DOHH2 (cell line): ENCODE measurements around the gene KRT82.

ENCODE experiments used
- H3F3A ChIP-seq: fragments of 200-600 bp; sonication (generic), shearing (Covaris generic); 2 replicates; pipeline ENCODE4 v1.6.0; 2016; ENCODE audit warnings: antibody characterized with exemption, mild to moderate bottlenecking; ENCODE audit not compliant: control insufficient read depth, insufficient read depth
- H3K27ac ChIP-seq: fragments of 200-600 bp; sonication (generic); 2 replicates; pipeline ENCODE4 v1.5.1; 2014; ENCODE audit warnings: low read depth, mild to moderate bottlenecking, low read length, moderate library complexity
- H3K27me3 ChIP-seq: fragments of 200-600 bp; sonication (generic); 2 replicates; pipeline ENCODE4 v1.6.1; 2014; ENCODE audit warnings: mild to moderate bottlenecking, low read length, mixed read lengths; ENCODE audit not compliant: control insufficient read depth
- H3K36me3 ChIP-seq: fragments of 200-600 bp; sonication (generic); 2 replicates; pipeline ENCODE4 v1.6.1; 2014; ENCODE audit warnings: mild to moderate bottlenecking, low read length, moderate library complexity, mixed read lengths; ENCODE audit not compliant: control insufficient read depth
- H3K4me1 ChIP-seq: fragments of 200-600 bp; sonication (generic); 2 replicates; pipeline ENCODE4 v1.6.1; 2014; ENCODE audit warnings: mild to moderate bottlenecking, low read length, mixed read lengths; ENCODE audit not compliant: control insufficient read depth
- H3K4me2 ChIP-seq: fragments of 200-600 bp; sonication (generic); 2 replicates; pipeline ENCODE4 v1.6.0; 2014; ENCODE audit warnings: mild to moderate bottlenecking, low read length, moderate library complexity
- H3K4me3 ChIP-seq: fragments of 200-600 bp; sonication (generic); 2 replicates; pipeline ENCODE4 v1.5.1; 2014; ENCODE audit warnings: mild to moderate bottlenecking, low read length, mixed read lengths
- H3K79me2 ChIP-seq: fragments of 200-600 bp; sonication (generic); 2 replicates; pipeline ENCODE4 v1.6.1; 2014; ENCODE audit warnings: mild to moderate bottlenecking, low read length, mixed read lengths; ENCODE audit not compliant: control insufficient read depth
- H3K9me2 ChIP-seq: fragments of 200-600 bp; sonication (generic); replicated peaks from 2 replicates; pipeline ENCODE4 v1.6.1; 2014; ENCODE audit warnings: mild to moderate bottlenecking, low read length, mixed read lengths; ENCODE audit not compliant: control insufficient read depth
- H3K9me3 ChIP-seq: fragments of 200-600 bp; sonication (generic); 2 replicates; pipeline ENCODE4 v1.6.1; 2014; ENCODE audit warnings: antibody characterized with exemption, low read length, mixed read lengths; ENCODE audit not compliant: control insufficient read depth, insufficient read depth
- H4K20me1 ChIP-seq: fragments of 200-600 bp; sonication (generic); 2 replicates; pipeline ENCODE4 v1.6.0; 2014; ENCODE audit warnings: low read depth, mild to moderate bottlenecking, antibody characterized with exemption, low read length, moderate library complexity; ENCODE audit not compliant: control insufficient read depth, insufficient read depth
- EZH2phosphoT487 ChIP-seq: fragments of 200-600 bp; sonication (generic); IDR thresholded peaks from 2 replicates; pipeline ENCODE4 v1.6.1; 2017; ENCODE audit warnings: borderline replicate concordance, mild to moderate bottlenecking, antibody characterized with exemption, low read length, moderate library complexity, mixed read lengths
- TF ChIP-seq, protein P1 (sequence below): fragments of 200-600 bp; sonication (generic); IDR thresholded peaks from one replicate; pipeline ENCODE4 v1.5.1; 2014; ENCODE audit warnings: antibody characterized with exemption, mild to moderate bottlenecking, low read depth, low read length; ENCODE audit not compliant: poor library complexity, severe bottlenecking

KRT82 gene

DNA sequence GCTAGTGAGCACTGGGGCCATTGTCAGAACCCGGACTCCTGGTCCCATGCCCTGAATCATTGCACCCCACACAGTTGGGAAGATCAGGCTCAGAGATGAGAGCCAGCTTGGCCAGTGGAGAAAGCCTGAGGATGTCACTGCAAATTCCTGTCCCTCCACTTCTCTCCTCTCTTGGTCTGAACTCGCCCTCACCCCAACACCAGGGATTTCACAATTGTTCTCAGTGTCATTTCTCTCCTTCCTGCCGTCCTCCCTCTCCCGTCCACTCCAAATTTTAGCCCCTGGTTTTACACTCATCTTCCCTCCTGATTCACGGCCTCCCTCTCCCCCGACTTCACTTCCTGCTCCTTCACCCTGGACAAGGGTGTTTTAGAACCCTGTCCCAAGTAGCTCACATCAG is 16.9 kb upstream of the KRT82 start:
- Histone ChIP-seq H3K4me1 (no peaks in the 10 kb centered on the region), H3K9me2 (no peaks in the 10 kb centered on the region), H3K36me3 (no peaks in the 10 kb centered on the region), H3K79me2 (no peaks in the 10 kb centered on the region), H3K4me2 (no peak overlapping the region), H3K27ac (no peak overlapping the region), H3K27me3 (0 out of 2 replicates have a peak, but pooled peaks cover 6% of the 10 kb centered on the region), H4K20me1 (no peaks in the 10 kb centered on the region), H3K4me3 (no peak overlapping the region), H3F3A (no peaks in the 10 kb centered on the region), H3K9me3 (no peaks in the 10 kb centered on the region)
- TF ChIP-seq, protein P1, sequence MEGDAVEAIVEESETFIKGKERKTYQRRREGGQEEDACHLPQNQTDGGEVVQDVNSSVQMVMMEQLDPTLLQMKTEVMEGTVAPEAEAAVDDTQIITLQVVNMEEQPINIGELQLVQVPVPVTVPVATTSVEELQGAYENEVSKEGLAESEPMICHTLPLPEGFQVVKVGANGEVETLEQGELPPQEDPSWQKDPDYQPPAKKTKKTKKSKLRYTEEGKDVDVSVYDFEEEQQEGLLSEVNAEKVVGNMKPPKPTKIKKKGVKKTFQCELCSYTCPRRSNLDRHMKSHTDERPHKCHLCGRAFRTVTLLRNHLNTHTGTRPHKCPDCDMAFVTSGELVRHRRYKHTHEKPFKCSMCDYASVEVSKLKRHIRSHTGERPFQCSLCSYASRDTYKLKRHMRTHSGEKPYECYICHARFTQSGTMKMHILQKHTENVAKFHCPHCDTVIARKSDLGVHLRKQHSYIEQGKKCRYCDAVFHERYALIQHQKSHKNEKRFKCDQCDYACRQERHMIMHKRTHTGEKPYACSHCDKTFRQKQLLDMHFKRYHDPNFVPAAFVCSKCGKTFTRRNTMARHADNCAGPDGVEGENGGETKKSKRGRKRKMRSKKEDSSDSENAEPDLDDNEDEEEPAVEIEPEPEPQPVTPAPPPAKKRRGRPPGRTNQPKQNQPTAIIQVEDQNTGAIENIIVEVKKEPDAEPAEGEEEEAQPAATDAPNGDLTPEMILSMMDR, result no peak
- no peak for TF ChIP-seq EZH2phosphoT487

DNA sequence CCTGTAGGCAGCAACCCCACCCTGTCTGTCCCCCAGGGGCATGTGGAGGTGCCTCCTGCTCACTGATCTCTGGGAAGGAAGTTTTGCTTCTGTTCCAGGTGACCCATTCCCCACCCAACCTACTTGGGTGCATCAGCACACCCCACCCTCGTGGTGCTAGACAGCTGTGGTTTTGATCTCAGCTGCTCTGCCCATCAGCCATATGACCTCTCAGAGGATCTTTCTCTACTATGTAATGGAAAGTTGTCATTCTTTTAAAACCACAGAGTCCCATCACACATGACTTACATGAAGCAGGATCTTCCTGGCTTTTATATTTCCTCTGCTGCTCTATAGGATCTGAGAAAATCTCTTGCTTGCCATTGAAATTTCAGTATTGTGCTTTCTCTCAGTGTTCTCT is 13.5 kb upstream of the KRT82 start:
- H3K4me2 ChIP-seq, result no peak overlapping the region
- H4K20me1 ChIP-seq, result no peaks in the 10 kb centered on the region
- no peaks in the 10 kb centered on the region for H3K9me2 ChIP-seq
- no peaks in the 10 kb centered on the region for H3K9me3 ChIP-seq
- 0 out of 2 replicates have a peak, but pooled peaks cover 6% of the 10 kb centered on the region for H3K27me3 ChIP-seq
- no peak overlapping the region for H3K27ac ChIP-seq
- H3K4me1 ChIP-seq, result no peaks in the 10 kb centered on the region
- no peaks in the 10 kb centered on the region for H3K36me3 ChIP-seq
- H3K79me2 ChIP-seq, result no peaks in the 10 kb centered on the region
- no peak for TF ChIP-seq EZH2phosphoT487
- TF ChIP-seq, protein P1, result no peak
- H3F3A ChIP-seq, result no peaks in the 10 kb centered on the region
- H3K4me3 ChIP-seq, result no peak overlapping the region

DNA sequence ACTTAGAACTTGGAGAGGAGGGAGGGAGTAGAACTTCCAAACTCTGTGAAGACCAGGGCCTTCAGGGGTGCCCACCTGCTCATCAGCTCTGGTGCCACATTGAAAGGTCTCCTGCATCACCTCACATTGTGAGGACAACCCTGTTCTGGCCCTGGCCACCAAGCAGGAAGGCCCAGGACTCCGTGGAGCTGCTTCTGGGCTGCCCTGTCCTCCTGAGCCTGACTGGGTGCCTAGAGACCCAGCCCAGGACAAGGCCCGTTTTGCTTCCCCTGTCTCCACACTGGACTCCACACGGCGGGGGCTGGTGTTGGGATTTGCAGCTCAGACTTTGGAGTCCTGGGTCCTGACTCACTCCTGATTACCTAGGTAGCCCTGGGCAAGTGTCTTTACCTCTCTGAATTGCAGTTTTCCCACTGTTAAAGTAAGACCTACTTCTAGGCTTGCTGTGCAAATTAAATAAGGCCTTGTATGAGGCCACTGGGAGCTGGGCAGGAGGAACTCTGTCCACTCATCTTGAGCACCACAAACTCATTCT is 12.5 kb upstream of the KRT82 start:
- Histone ChIP-seq H3K36me3 (no peaks in the 10 kb centered on the region), H3K4me3 (no peak overlapping the region), H4K20me1 (no peaks in the 10 kb centered on the region), H3K79me2 (no peaks in the 10 kb centered on the region), H3K27me3 (0 out of 2 replicates have a peak, but pooled peaks cover 6% of the 10 kb centered on the region), H3K4me2 (no peak overlapping the region), H3K9me2 (no peaks in the 10 kb centered on the region), H3K9me3 (no peaks in the 10 kb centered on the region), H3F3A (no peaks in the 10 kb centered on the region), H3K4me1 (no peaks in the 10 kb centered on the region), H3K27ac (no peak overlapping the region)
- TF ChIP-seq EZH2phosphoT487, result no peak
- TF ChIP-seq, protein P1, result no peak
